ENCODE data around the gene B4GALT2. TPM values are rescaled to one million over a fixed set of nuclear protein-coding genes. Genes with fewer than 3 reads are reported as not detected.

Gene B4GALT2
- total and polyA plus RNA-seq, 8 donors, result 15.2 to 37.4 (median 22.5) TPM

GRCh38 chr1:43981636-43982035 lies 2.6 kb downstream of the B4GALT2 start:
- peaks cover 34 to 56% (median 42%) of the 10 kb centered on the region in 4 donors for H3K4me1 ChIP-seq
- peaks cover 5 to 63% (median 40%) of the 10 kb centered on the region in 4 donors for H3K36me3 ChIP-seq
- H3K27ac ChIP-seq, result no peak overlapping the region
- DNase-seq, result no peak
- intact Hi-C loops (cut with DNase I; ENCODE audit: low total_unique reads), result no loop called here
- WGBS, 5 donors, result 90 to 94% (median 93%) methylated on average over 20 of the region's 20 CpGs
- no peak overlapping the region for H3K4me3 ChIP-seq
- H3K27me3 ChIP-seq, result no peaks in the 10 kb centered on the region
- TF ChIP-seq POLR2A (IDR thresholded peaks at IDR 0.05) (no peak), EP300 (IDR thresholded peaks at IDR 0.05) (no peak), POLR2AphosphoS5 (IDR thresholded peaks at IDR 0.05) (no peak), CTCF (IDR thresholded peaks at IDR 0.05) (no peak)
- H3K9me3 ChIP-seq, result no peaks in the 10 kb centered on the region

GRCh38 chr1:43982241-43982640 lies 3.2 kb downstream of the B4GALT2 start:
- Histone ChIP-seq H3K27me3 (no peaks in the 10 kb centered on the region), H3K27ac (no peak overlapping the region), H3K9me3 (no peaks in the 10 kb centered on the region), H3K4me3 (no peak overlapping the region), H3K36me3 (peaks cover 0 to 57% (median 33%) of the 10 kb centered on the region in 4 donors), H3K4me1 (peaks cover 28 to 56% (median 39%) of the 10 kb centered on the region in 4 donors)
- TF ChIP-seq EP300 (IDR thresholded peaks at IDR 0.05) (no peak), CTCF (IDR thresholded peaks at IDR 0.05) (no peak), POLR2AphosphoS5 (IDR thresholded peaks at IDR 0.05) (no peak), POLR2A (IDR thresholded peaks at IDR 0.05) (no peak)
- 86 to 97% (median 94%) methylated on average over 8 of the region's 8 CpGs for WGBS, 5 donors
- no peak for DNase-seq
- intact Hi-C loops (cut with DNase I; ENCODE audit: low total_unique reads), result no loop called here

- H3K27me3 ChIP-seq, result no peaks in the 10 kb centered on the region
- H3K9me3 ChIP-seq, result no peaks in the 10 kb centered on the region
- H3K27ac ChIP-seq, result no peak overlapping the region
- DNase-seq, result no peak
- peaks cover 0 to 51% (median 28%) of the 10 kb centered on the region in 4 donors for H3K36me3 ChIP-seq
- TF ChIP-seq POLR2A (IDR thresholded peaks at IDR 0.05), result no peak
- TF ChIP-seq POLR2AphosphoS5 (IDR thresholded peaks at IDR 0.05), result no peak
- TF ChIP-seq CTCF (IDR thresholded peaks at IDR 0.05), result no peak
- no peak for TF ChIP-seq EP300 (IDR thresholded peaks at IDR 0.05)
- 80 to 89% (median 86%) methylated on average over 15 of the region's 15 CpGs for WGBS, 5 donors
- H3K4me1 ChIP-seq, result peaks cover 26 to 55% (median 35%) of the 10 kb centered on the region in 4 donors
- H3K4me3 ChIP-seq, result no peak overlapping the region
- intact Hi-C loops (cut with DNase I; ENCODE audit: low total_unique reads), result no loop called here
Measured at GRCh38 chr1:43982808-43983207, 3.8 kb downstream of the B4GALT2 start.

- DNase-seq, result no peak
- intact Hi-C loops (cut with DNase I; ENCODE audit: low total_unique reads), result no loop called here
- Histone ChIP-seq H3K4me3 (no peak overlapping the region), H3K27me3 (no peaks in the 10 kb centered on the region), H3K9me3 (no peaks in the 10 kb centered on the region), H3K36me3 (peaks cover 0 to 46% (median 24%) of the 10 kb centered on the region in 4 donors), H3K4me1 (peaks cover 22 to 49% (median 31%) of the 10 kb centered on the region in 4 donors), H3K27ac (no peak overlapping the region)
- 81 to 87% (median 83%) methylated on average over 12 of the region's 12 CpGs for WGBS, 5 donors
- TF ChIP-seq POLR2AphosphoS5 (IDR thresholded peaks at IDR 0.05) (no peak), EP300 (IDR thresholded peaks at IDR 0.05) (no peak)
Measured at GRCh38 chr1:43983253-43983899, 4.4 kb downstream of the B4GALT2 start.

GRCh38 chr1:43984855-43985254 lies 5.8 kb downstream of the B4GALT2 start:
- intact Hi-C loops (cut with DNase I; ENCODE audit: low total_unique reads), result no loop called here
- H3K27me3 ChIP-seq, result no peaks in the 10 kb centered on the region
- H3K4me3 ChIP-seq, result no peak overlapping the region
- peaks cover 12 to 39% (median 21%) of the 10 kb centered on the region in 4 donors for H3K4me1 ChIP-seq
- 91 to 100% (median 94%) methylated on average over 4 to 16 of the region's 16 CpGs for WGBS, 5 donors
- H3K27ac ChIP-seq, result no peak overlapping the region
- peaks cover 0 to 46% (median 24%) of the 10 kb centered on the region in 4 donors for H3K36me3 ChIP-seq
- no peaks in the 10 kb centered on the region for H3K9me3 ChIP-seq
- TF ChIP-seq CTCF (IDR thresholded peaks at IDR 0.05) (no peak), EP300 (IDR thresholded peaks at IDR 0.05) (no peak), POLR2A (IDR thresholded peaks at IDR 0.05) (no peak), POLR2AphosphoS5 (IDR thresholded peaks at IDR 0.05) (no peak)
- no peak for DNase-seq
